HEK293 (cell line): Measurements from ENCODE around the gene DUSP12.

Source experiments
- CTCF ChIA-PET: fragments of 350-600 bp; formaldehyde crosslinking; extraction: SDS; loops from one replicate; lab custom pipeline; 2021; ENCODE audit warnings: antibody characterized with exemption; lab: Yijun Ruan, JAX
- POLR2A ChIA-PET: fragments of 300-600 bp; formaldehyde crosslinking; extraction: SDS; loops from one replicate; lab custom pipeline; 2020; ENCODE audit warnings: antibody characterized with exemption, inconsistent platforms; lab: Yijun Ruan, JAX
- H3K27ac ChIP-seq: fragments of 200-500 bp; sonication (Bioruptor generic); 2 replicates; pipeline ENCODE4 v1.5.1; 2014; ENCODE audit warnings: low read depth, low read length, control low read depth, inconsistent platforms; ENCODE audit errors: extremely low read depth
- H3K36me3 ChIP-seq, 2 experiments: fragments of 200-500 bp in 1 of 2; sonication (Bioruptor generic) in 1 of 2; 1 replicate in 1 of 2; 2 replicates in 1 of 2; pipeline ENCODE4 v1.5.1; 2014 to 2017; ENCODE audit warnings: inconsistent platforms in 2 of 2, low read length in 2 of 2; ENCODE audit not compliant: control insufficient read depth in 2 of 2, insufficient read depth in 1 of 2
- H3K4me1 ChIP-seq: fragments of 200-500 bp; sonication (Bioruptor generic); 2 replicates; pipeline ENCODE4 v1.5.1; 2014; ENCODE audit warnings: mild to moderate bottlenecking, low read length, inconsistent platforms; ENCODE audit not compliant: control insufficient read depth, insufficient read depth
- H3K4me3 ChIP-seq: 2 replicates; pipeline ENCODE4 v1.5.1; 2011; ENCODE audit warnings: low read depth, mild to moderate bottlenecking, control low read depth, low read length, moderate library complexity
- H3K9me3 ChIP-seq: fragments of 200-500 bp; sonication (Bioruptor generic); 2 replicates; pipeline ENCODE4 v1.5.1; 2014; ENCODE audit warnings: low read depth, low read length, inconsistent platforms; ENCODE audit not compliant: control insufficient read depth, insufficient read depth
- HOXD13 ChIP-seq: sonication (generic); formaldehyde crosslinking; IDR thresholded peaks from 2 replicates; pipeline ENCODE4 v1.8.0; 2022; ENCODE audit warnings: missing genetic modification reagents, borderline replicate concordance
- MZF1 ChIP-seq: fragments of 450-650 bp; formaldehyde crosslinking; IDR thresholded peaks from 2 replicates; pipeline ENCODE4 v1.5.1; 2017; ENCODE audit warnings: missing biosample characterization, missing genetic modification characterization, borderline replicate concordance
- SP2 ChIP-seq: fragments of 450-650 bp; formaldehyde crosslinking; IDR thresholded peaks from 2 replicates; pipeline ENCODE4 v1.5.1; 2016; ENCODE audit warnings: missing biosample characterization, missing genetic modification characterization
- SP7 ChIP-seq: fragments of 450-650 bp; formaldehyde crosslinking; IDR thresholded peaks from 2 replicates; pipeline ENCODE4 v1.5.1; 2016; ENCODE audit warnings: missing biosample characterization, missing genetic modification characterization
- WT1 ChIP-seq: fragments of 450-650 bp; formaldehyde crosslinking; IDR thresholded peaks from 2 replicates; pipeline ENCODE4 v1.5.1; 2016; ENCODE audit warnings: missing biosample characterization, missing genetic modification characterization
- ZBTB20 ChIP-seq: fragments of 450-650 bp; formaldehyde crosslinking; IDR thresholded peaks from 2 replicates; pipeline ENCODE4 v1.5.1; 2016; ENCODE audit warnings: missing biosample characterization, missing genetic modification characterization
- ZBTB21 ChIP-seq: fragments of 450-650 bp; formaldehyde crosslinking; IDR thresholded peaks from 2 replicates; pipeline ENCODE4 v1.5.1; 2017; ENCODE audit warnings: missing biosample characterization, missing genetic modification characterization
- ZBTB48 ChIP-seq: fragments of 450-650 bp; formaldehyde crosslinking; IDR thresholded peaks from 2 replicates; pipeline ENCODE4 v1.5.1; 2016; ENCODE audit warnings: missing biosample characterization, missing genetic modification characterization
- ZNF16 ChIP-seq: fragments of 450-650 bp; formaldehyde crosslinking; IDR thresholded peaks from 2 replicates; pipeline ENCODE4 v1.5.1; 2016; ENCODE audit warnings: low read depth, missing biosample characterization, missing genetic modification characterization
- ZNF169 ChIP-seq: fragments of 450-650 bp; formaldehyde crosslinking; IDR thresholded peaks from 2 replicates; pipeline ENCODE4 v1.5.1; 2016; ENCODE audit warnings: missing biosample characterization, missing genetic modification characterization
- ZNF175 ChIP-seq: fragments of 450-650 bp; formaldehyde crosslinking; IDR thresholded peaks from 2 replicates; pipeline ENCODE4 v1.5.1; 2016; ENCODE audit warnings: missing biosample characterization, missing genetic modification characterization
- ZNF221 ChIP-seq: fragments of 450-650 bp; formaldehyde crosslinking; IDR thresholded peaks from 2 replicates; pipeline ENCODE4 v1.5.1; 2017; ENCODE audit warnings: missing biosample characterization, missing genetic modification characterization, borderline replicate concordance
- ZNF394 ChIP-seq: fragments of 450-650 bp; formaldehyde crosslinking; IDR thresholded peaks from 2 replicates; pipeline ENCODE4 v1.5.1; 2016; ENCODE audit warnings: missing biosample characterization, missing genetic modification characterization, mild to moderate bottlenecking, moderate library complexity, borderline replicate concordance
- ZNF560 ChIP-seq: fragments of 450-650 bp; formaldehyde crosslinking; IDR thresholded peaks from 2 replicates; pipeline ENCODE4 v1.5.1; 2017; ENCODE audit warnings: missing biosample characterization, missing genetic modification characterization, borderline replicate concordance
- ZNF626 ChIP-seq: fragments of 450-650 bp; sonication (Bioruptor Pico); formaldehyde crosslinking; IDR thresholded peaks from 2 replicates; pipeline ENCODE4 v1.5.1; 2018; ENCODE audit warnings: missing biosample characterization, missing genetic modification characterization, inconsistent platforms
- ZNF677 ChIP-seq: fragments of 450-650 bp; IDR thresholded peaks from 2 replicates; pipeline ENCODE4 v1.5.0; 2018; ENCODE audit warnings: missing biosample characterization, mild to moderate bottlenecking, missing genetic modification characterization, moderate library complexity
- ZNF768 ChIP-seq: fragments of 450-650 bp; formaldehyde crosslinking; IDR thresholded peaks from 2 replicates; pipeline ENCODE4 v1.5.1; 2018; ENCODE audit warnings: missing biosample characterization, mild to moderate bottlenecking, missing genetic modification characterization
- ZNF777 ChIP-seq: fragments of 450-650 bp; formaldehyde crosslinking; IDR thresholded peaks from 2 replicates; pipeline ENCODE4 v1.5.1; 2017; ENCODE audit warnings: missing biosample characterization, missing genetic modification characterization, borderline replicate concordance
- TF ChIP-seq, protein P1 (sequence below): fragments of 450-650 bp; formaldehyde crosslinking; IDR thresholded peaks from 2 replicates; pipeline ENCODE4 v1.5.1; 2016; ENCODE audit warnings: missing biosample characterization, missing genetic modification characterization
- TF ChIP-seq, protein P2 (sequence below): fragments of 450-650 bp; formaldehyde crosslinking; IDR thresholded peaks from 2 replicates; pipeline ENCODE4 v1.5.1; 2016; ENCODE audit warnings: missing biosample characterization, missing genetic modification characterization
- TF ChIP-seq, protein P3 (sequence below): fragments of 450-650 bp; formaldehyde crosslinking; IDR thresholded peaks from 2 replicates; pipeline ENCODE4 v1.5.1; 2016; ENCODE audit warnings: missing biosample characterization, missing genetic modification characterization, borderline replicate concordance
- TF ChIP-seq, protein P4 (sequence below): fragments of 450-650 bp; formaldehyde crosslinking; IDR thresholded peaks from 2 replicates; pipeline ENCODE4 v1.5.1; 2016; ENCODE audit warnings: missing biosample characterization, missing genetic modification characterization
- TF ChIP-seq, protein P5 (sequence below): fragments of 450-650 bp; formaldehyde crosslinking; IDR thresholded peaks from 2 replicates; pipeline ENCODE4 v1.5.1; 2016; ENCODE audit warnings: missing biosample characterization, missing genetic modification characterization

DUSP12 gene

DNA sequence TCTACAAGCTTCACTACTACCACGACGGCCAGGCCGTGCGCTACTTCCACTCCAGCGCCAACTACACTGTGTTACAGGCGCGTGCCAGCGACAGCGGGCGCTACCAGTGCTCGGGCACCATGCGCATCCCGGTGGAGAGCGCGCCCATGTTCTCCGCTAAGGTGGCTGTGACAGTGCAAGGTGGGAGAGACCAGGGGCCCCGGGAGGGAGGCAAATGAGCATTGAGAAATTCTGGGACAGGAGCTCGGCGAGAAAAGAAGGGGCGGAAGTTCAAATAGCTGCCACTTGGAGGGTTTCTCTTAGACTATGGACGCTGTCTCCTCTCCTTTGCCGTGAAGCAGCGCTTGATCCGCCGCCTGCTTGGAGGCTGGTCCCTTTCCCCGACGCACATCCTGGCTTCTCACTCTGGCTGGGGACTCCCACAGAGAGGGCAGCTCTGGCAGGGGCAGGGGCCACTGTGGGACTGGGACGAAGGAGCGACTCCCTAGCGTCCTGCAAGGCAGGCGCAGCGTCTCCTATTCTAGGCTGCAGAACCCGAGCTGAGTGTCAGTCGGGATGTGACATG, 23.6 kb upstream of the DUSP12 start:
- Histone ChIP-seq H3K27ac (peak overlapping the region; percentile 70; the same call in 1 of the 2 replicates), H3K36me3 (no peaks in the 10 kb centered on the region), H3K9me3 (no peaks in the 10 kb centered on the region), H3K4me3 (peak overlapping the region; percentile 62), H3K4me1 (no peaks in the 10 kb centered on the region; the same call in 1 of the 2 replicates)
- ChIA-PET CTCF (interaction anchor here (0.6 to 1.7 kb wide), 8 partner anchors 9 to 1127 kb away, joined by 3 to 5 read pairs (median 4); partner anchors contain the start of gene FCRLA), POLR2A (interaction anchor here (0.9 to 2.6 kb wide), 7 partner anchors 13 to 186 kb away, joined by 3 to 19 read pairs (median 4); partner anchors contain the start of genes DUSP12 and FCRLA)
- TF ChIP-seq ZNF16 (no peak), SP7 (tag by site-specific recombination) (no peak), ZNF175 (tag by site-specific recombination) (no peak), ZNF169 (tag by site-specific recombination) (no peak), ZNF677 (tag by site-specific recombination) (no peak), ZNF626 (tag by site-specific recombination) (no peak), ZNF221 (no peak), WT1 (tag by site-specific recombination) (no peak), MZF1 (tag by site-specific recombination) (no peak), ZBTB48 (tag by site-specific recombination) (peak; percentile 82; the same call in 1 of the 2 replicates), ZBTB20 (tag by site-specific recombination) (peak; percentile 72), ZNF768 (tag by site-specific recombination) (no peak), HOXD13 (CRISPR knock-in tag) (no peak), ZNF560 (tag by site-specific recombination) (no peak), ZNF777 (0 out of 2 replicates have a peak, but pooled peaks have one; percentile 8), ZNF394 (tag by site-specific recombination) (no peak), SP2 (tag by site-specific recombination) (peak; percentile 35), ZBTB21 (tag by site-specific recombination) (no peak)
- TF ChIP-seq, protein P1, sequence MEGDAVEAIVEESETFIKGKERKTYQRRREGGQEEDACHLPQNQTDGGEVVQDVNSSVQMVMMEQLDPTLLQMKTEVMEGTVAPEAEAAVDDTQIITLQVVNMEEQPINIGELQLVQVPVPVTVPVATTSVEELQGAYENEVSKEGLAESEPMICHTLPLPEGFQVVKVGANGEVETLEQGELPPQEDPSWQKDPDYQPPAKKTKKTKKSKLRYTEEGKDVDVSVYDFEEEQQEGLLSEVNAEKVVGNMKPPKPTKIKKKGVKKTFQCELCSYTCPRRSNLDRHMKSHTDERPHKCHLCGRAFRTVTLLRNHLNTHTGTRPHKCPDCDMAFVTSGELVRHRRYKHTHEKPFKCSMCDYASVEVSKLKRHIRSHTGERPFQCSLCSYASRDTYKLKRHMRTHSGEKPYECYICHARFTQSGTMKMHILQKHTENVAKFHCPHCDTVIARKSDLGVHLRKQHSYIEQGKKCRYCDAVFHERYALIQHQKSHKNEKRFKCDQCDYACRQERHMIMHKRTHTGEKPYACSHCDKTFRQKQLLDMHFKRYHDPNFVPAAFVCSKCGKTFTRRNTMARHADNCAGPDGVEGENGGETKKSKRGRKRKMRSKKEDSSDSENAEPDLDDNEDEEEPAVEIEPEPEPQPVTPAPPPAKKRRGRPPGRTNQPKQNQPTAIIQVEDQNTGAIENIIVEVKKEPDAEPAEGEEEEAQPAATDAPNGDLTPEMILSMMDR, result peak; percentile 57; the same call in 1 of the 2 replicates
- TF ChIP-seq, protein P2, sequence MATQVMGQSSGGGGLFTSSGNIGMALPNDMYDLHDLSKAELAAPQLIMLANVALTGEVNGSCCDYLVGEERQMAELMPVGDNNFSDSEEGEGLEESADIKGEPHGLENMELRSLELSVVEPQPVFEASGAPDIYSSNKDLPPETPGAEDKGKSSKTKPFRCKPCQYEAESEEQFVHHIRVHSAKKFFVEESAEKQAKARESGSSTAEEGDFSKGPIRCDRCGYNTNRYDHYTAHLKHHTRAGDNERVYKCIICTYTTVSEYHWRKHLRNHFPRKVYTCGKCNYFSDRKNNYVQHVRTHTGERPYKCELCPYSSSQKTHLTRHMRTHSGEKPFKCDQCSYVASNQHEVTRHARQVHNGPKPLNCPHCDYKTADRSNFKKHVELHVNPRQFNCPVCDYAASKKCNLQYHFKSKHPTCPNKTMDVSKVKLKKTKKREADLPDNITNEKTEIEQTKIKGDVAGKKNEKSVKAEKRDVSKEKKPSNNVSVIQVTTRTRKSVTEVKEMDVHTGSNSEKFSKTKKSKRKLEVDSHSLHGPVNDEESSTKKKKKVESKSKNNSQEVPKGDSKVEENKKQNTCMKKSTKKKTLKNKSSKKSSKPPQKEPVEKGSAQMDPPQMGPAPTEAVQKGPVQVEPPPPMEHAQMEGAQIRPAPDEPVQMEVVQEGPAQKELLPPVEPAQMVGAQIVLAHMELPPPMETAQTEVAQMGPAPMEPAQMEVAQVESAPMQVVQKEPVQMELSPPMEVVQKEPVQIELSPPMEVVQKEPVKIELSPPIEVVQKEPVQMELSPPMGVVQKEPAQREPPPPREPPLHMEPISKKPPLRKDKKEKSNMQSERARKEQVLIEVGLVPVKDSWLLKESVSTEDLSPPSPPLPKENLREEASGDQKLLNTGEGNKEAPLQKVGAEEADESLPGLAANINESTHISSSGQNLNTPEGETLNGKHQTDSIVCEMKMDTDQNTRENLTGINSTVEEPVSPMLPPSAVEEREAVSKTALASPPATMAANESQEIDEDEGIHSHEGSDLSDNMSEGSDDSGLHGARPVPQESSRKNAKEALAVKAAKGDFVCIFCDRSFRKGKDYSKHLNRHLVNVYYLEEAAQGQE (tag by site-specific recombination), result no peak
- TF ChIP-seq, protein P3, sequence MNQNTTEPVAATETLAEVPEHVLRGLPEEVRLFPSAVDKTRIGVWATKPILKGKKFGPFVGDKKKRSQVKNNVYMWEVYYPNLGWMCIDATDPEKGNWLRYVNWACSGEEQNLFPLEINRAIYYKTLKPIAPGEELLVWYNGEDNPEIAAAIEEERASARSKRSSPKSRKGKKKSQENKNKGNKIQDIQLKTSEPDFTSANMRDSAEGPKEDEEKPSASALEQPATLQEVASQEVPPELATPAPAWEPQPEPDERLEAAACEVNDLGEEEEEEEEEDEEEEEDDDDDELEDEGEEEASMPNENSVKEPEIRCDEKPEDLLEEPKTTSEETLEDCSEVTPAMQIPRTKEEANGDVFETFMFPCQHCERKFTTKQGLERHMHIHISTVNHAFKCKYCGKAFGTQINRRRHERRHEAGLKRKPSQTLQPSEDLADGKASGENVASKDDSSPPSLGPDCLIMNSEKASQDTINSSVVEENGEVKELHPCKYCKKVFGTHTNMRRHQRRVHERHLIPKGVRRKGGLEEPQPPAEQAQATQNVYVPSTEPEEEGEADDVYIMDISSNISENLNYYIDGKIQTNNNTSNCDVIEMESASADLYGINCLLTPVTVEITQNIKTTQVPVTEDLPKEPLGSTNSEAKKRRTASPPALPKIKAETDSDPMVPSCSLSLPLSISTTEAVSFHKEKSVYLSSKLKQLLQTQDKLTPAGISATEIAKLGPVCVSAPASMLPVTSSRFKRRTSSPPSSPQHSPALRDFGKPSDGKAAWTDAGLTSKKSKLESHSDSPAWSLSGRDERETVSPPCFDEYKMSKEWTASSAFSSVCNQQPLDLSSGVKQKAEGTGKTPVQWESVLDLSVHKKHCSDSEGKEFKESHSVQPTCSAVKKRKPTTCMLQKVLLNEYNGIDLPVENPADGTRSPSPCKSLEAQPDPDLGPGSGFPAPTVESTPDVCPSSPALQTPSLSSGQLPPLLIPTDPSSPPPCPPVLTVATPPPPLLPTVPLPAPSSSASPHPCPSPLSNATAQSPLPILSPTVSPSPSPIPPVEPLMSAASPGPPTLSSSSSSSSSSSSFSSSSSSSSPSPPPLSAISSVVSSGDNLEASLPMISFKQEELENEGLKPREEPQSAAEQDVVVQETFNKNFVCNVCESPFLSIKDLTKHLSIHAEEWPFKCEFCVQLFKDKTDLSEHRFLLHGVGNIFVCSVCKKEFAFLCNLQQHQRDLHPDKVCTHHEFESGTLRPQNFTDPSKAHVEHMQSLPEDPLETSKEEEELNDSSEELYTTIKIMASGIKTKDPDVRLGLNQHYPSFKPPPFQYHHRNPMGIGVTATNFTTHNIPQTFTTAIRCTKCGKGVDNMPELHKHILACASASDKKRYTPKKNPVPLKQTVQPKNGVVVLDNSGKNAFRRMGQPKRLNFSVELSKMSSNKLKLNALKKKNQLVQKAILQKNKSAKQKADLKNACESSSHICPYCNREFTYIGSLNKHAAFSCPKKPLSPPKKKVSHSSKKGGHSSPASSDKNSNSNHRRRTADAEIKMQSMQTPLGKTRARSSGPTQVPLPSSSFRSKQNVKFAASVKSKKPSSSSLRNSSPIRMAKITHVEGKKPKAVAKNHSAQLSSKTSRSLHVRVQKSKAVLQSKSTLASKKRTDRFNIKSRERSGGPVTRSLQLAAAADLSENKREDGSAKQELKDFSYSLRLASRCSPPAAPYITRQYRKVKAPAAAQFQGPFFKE (tag by site-specific recombination), result no peak
- TF ChIP-seq, protein P4, sequence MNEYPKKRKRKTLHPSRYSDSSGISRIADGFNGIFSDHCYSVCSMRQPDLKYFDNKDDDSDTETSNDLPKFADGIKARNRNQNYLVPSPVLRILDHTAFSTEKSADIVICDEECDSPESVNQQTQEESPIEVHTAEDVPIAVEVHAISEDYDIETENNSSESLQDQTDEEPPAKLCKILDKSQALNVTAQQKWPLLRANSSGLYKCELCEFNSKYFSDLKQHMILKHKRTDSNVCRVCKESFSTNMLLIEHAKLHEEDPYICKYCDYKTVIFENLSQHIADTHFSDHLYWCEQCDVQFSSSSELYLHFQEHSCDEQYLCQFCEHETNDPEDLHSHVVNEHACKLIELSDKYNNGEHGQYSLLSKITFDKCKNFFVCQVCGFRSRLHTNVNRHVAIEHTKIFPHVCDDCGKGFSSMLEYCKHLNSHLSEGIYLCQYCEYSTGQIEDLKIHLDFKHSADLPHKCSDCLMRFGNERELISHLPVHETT, result no peak
- TF ChIP-seq, protein P5, sequence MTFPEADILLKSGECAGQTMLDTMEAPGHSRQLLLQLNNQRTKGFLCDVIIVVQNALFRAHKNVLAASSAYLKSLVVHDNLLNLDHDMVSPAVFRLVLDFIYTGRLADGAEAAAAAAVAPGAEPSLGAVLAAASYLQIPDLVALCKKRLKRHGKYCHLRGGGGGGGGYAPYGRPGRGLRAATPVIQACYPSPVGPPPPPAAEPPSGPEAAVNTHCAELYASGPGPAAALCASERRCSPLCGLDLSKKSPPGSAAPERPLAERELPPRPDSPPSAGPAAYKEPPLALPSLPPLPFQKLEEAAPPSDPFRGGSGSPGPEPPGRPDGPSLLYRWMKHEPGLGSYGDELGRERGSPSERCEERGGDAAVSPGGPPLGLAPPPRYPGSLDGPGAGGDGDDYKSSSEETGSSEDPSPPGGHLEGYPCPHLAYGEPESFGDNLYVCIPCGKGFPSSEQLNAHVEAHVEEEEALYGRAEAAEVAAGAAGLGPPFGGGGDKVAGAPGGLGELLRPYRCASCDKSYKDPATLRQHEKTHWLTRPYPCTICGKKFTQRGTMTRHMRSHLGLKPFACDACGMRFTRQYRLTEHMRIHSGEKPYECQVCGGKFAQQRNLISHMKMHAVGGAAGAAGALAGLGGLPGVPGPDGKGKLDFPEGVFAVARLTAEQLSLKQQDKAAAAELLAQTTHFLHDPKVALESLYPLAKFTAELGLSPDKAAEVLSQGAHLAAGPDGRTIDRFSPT (tag by site-specific recombination), result peak; percentile 90
